K562 (cell line): ENCODE data around the gene WDR91. TPM values are rescaled to one million over a fixed set of nuclear protein-coding genes. Genes with fewer than 3 reads are reported as not detected.
A peak's percentile ranks its signal among the peaks of the same experiment; 100 is the strongest.

Source experiments
- CHD1 ChIP-seq: fragments of 200-600 bp; sonication (generic); IDR thresholded peaks from one replicate; pipeline ENCODE4 v1.6.1; 2012; ENCODE audit warnings: mild to moderate bottlenecking, moderate library complexity, low read length, inconsistent platforms
- CTBP1 ChIP-seq: fragments of 450-650 bp; IDR thresholded peaks from 2 replicates; pipeline ENCODE4 v1.6.1; 2016; ENCODE audit warnings: borderline replicate concordance
- ELF4 ChIP-seq: fragments of 450-650 bp; formaldehyde crosslinking; IDR thresholded peaks from 2 replicates; pipeline ENCODE4 v1.4.0; 2022; ENCODE audit warnings: missing genetic modification characterization
- FOXJ2 ChIP-seq: fragments of 200-800 bp; sonication (Bioruptor generic); IDR thresholded peaks from 2 replicates; pipeline ENCODE4 v1.6.1; 2016; ENCODE audit warnings: missing genetic modification characterization, missing compliant biosample characterization
- GABPA ChIP-seq: fragments of 200-800 bp; sonication (Bioruptor generic); conservative IDR thresholded peaks from 2 replicates; pipeline ENCODE4 v1.6.1; 2016; ENCODE audit warnings: low read depth, missing genetic modification characterization, missing compliant biosample characterization
- HSF4 ChIP-seq: fragments of 250-450 bp; sonication (Bioruptor Pico); IDR thresholded peaks from 2 replicates; pipeline ENCODE4 v2.1.2; 2022; ENCODE audit warnings: mild to moderate bottlenecking, moderate library complexity, borderline replicate concordance
- KDM1A ChIP-seq, 2 experiments: fragments of 450-650 bp; IDR thresholded peaks; 2 replicates each; pipeline ENCODE4 v1.6.1; 2016; ENCODE audit warnings: mild to moderate bottlenecking in 2 of 2
- KLF1 ChIP-seq: fragments of 450-650 bp; IDR thresholded peaks from 2 replicates; pipeline ENCODE4 v1.6.1; 2016; ENCODE audit warnings: missing genetic modification characterization, missing compliant biosample characterization
- MBD1 ChIP-seq: fragments of 250-450 bp; sonication (Bioruptor Pico); IDR thresholded peaks from 2 replicates; pipeline ENCODE4 v1.8.0; 2022; ENCODE audit warnings: inconsistent platforms
- MTF1 ChIP-seq: fragments of 250-450 bp; sonication (Bioruptor Pico); IDR thresholded peaks from 2 replicates; pipeline ENCODE4 v1.9.0; 2021; ENCODE audit warnings: moderate library complexity, mild to moderate bottlenecking, inconsistent platforms, borderline replicate concordance
- NCOA1 ChIP-seq: fragments of 450-650 bp; IDR thresholded peaks from 2 replicates; pipeline ENCODE4 v1.6.1; 2016; ENCODE audit warnings: low read depth
- NFRKB ChIP-seq: fragments of 450-650 bp; IDR thresholded peaks from 2 replicates; pipeline ENCODE4 v1.6.1; 2016; ENCODE audit warnings: low read depth
- PML ChIP-seq: IDR thresholded peaks from 2 replicates; pipeline ENCODE4 v1.6.1; 2012; ENCODE audit warnings: low read length, inconsistent platforms
- POLR2AphosphoS5 ChIP-seq: IDR thresholded peaks from 2 replicates; pipeline ENCODE4 v1.6.1; 2011; ENCODE audit warnings: mild to moderate bottlenecking, low read depth, low read length, moderate library complexity; ENCODE audit not compliant: control insufficient read depth, insufficient read depth
- TAL1 ChIP-seq: fragments of 450-650 bp; IDR thresholded peaks from 2 replicates; pipeline ENCODE4 v1.6.1; 2016; ENCODE audit warnings: mild to moderate bottlenecking
- TARDBP ChIP-seq: fragments of 450-650 bp; IDR thresholded peaks from 2 replicates; pipeline ENCODE4 v1.6.1; 2016
- TBL1XR1 ChIP-seq, 2 experiments: IDR thresholded peaks; 2 replicates each; pipeline ENCODE4 v1.6.1; 2012; ENCODE audit warnings: improper control_type of control experiment in 2 of 2, low read length in 2 of 2, mild to moderate bottlenecking in 1 of 2
- TOE1 ChIP-seq, 2 experiments: fragments of 450-650 bp in 1 of 2; sonication (generic) in 1 of 2; formaldehyde crosslinking in 1 of 2; IDR thresholded peaks; 2 replicates each; pipeline versions ENCODE4 v1.7.1 to v1.8.0; 2016 to 2022; ENCODE audit warnings: borderline replicate concordance in 2 of 2, mild to moderate bottlenecking in 2 of 2, antibody characterized with exemption in 1 of 2, inconsistent platforms in 1 of 2, low read depth in 1 of 2, missing genetic modification reagents in 1 of 2, moderate library complexity in 1 of 2
- ZBTB8A ChIP-seq: fragments of 450-650 bp; IDR thresholded peaks from 2 replicates; pipeline ENCODE4 v1.6.1; 2018; ENCODE audit warnings: mild to moderate bottlenecking, moderate library complexity; ENCODE audit not compliant: partially characterized antibody
- ZNF3 ChIP-seq: fragments of 250-450 bp; sonication (Bioruptor Pico); IDR thresholded peaks from 2 replicates; pipeline ENCODE4 v1.5.0; 2021; ENCODE audit warnings: mild to moderate bottlenecking, moderate library complexity
- ZNF324 ChIP-seq: fragments of 250-450 bp; sonication (Bioruptor Pico); IDR thresholded peaks from 2 replicates; pipeline ENCODE4 v1.4.0; 2020; ENCODE audit warnings: mild to moderate bottlenecking
- polyA plus RNA-seq, 8 experiments: library from polyadenylated mRNA; depleted of rRNA in 4 of 8; stranded (reverse) in 5 of 8; unstranded in 3 of 8; fragments of >200 nt; fragmentation: Nextera tagmentation in 2 of 8; fragmentation: Illumina TruSeq in 1 of 8; extraction: Ambion mirVana in 2 of 8; extraction: Trizol in 1 of 8; gene quantifications; 2 replicates each; pipeline versions ENCODE4 v1.2.1 to v1.2.3, GENCODE V29; 2011 to 2014; ENCODE audit warnings: inconsistent platforms in 1 of 8, missing spikeins in 1 of 8
- total RNA-seq, 7 experiments: library from RNA; depleted of rRNA in 6 of 7; stranded (reverse); fragments of >200 nt in 6 of 7; fragmentation: Illumina TruSeq in 2 of 7; extraction: Trizol in 2 of 7; gene quantifications; 2 replicates each; pipeline versions ENCODE4 v1.2.1 to v1.2.3, GENCODE V29; 2011 to 2021; ENCODE audit warnings: low replicate concordance in 1 of 7
- TF ChIP-seq, protein P1 (sequence below): fragments of 450-650 bp; IDR thresholded peaks from 2 replicates; pipeline ENCODE4 v1.6.1; 2016; ENCODE audit warnings: low read depth, mild to moderate bottlenecking, moderate library complexity
- TF ChIP-seq, protein P2 (sequence below): fragments of 200-800 bp; sonication (Bioruptor generic); IDR thresholded peaks from 2 replicates; pipeline ENCODE4 v1.6.1; 2017; ENCODE audit warnings: missing genetic modification characterization, missing compliant biosample characterization

Gene WDR91
- total and polyA plus RNA-seq, 9 of the 15 experiments (the other 6 are each of a cell fraction or from before 2014, with no cell fraction given), result 1.9 to 18.2 (median 9.8) TPM

GRCh38 chr7:135160098-135160857 is 51.0 kb downstream of the WDR91 start (continued):
- TF ChIP-seq ELF4 (CRISPR knock-in tag), result peak; percentile 80; the same call in 1 of the 2 replicates
- TF ChIP-seq TOE1 (IDR thresholded peaks at IDR 0.05; ENCODE audit: borderline replicate concordance), result 0 out of 2 replicates have a peak, but pooled peaks have one; percentile 17
- TF ChIP-seq TOE1 (CRISPR knock-in tag; IDR thresholded peaks at IDR 0.05; ENCODE audit: borderline replicate concordance, low read depth), result no peak
- no peak for TF ChIP-seq PML
- TF ChIP-seq MTF1 (CRISPR knock-in tag), result no peak
- peak; percentile 81; the same call in 1 of the 2 replicates for TF ChIP-seq FOXJ2
- no peak; the same call in 1 of the 2 replicates for TF ChIP-seq TAL1
- no peak for TF ChIP-seq KLF1 (tag)
- TF ChIP-seq NCOA1, result peak; percentile 32; the same call in 1 of the 2 replicates
- TF ChIP-seq CTBP1, result 0 out of 2 replicates have a peak, but pooled peaks have one; percentile 12
- TF ChIP-seq, protein P1, sequence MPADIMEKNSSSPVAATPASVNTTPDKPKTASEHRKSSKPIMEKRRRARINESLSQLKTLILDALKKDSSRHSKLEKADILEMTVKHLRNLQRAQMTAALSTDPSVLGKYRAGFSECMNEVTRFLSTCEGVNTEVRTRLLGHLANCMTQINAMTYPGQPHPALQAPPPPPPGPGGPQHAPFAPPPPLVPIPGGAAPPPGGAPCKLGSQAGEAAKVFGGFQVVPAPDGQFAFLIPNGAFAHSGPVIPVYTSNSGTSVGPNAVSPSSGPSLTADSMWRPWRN, result peak; percentile 43; the same call in 1 of the 2 replicates
- TF ChIP-seq, protein P2, sequence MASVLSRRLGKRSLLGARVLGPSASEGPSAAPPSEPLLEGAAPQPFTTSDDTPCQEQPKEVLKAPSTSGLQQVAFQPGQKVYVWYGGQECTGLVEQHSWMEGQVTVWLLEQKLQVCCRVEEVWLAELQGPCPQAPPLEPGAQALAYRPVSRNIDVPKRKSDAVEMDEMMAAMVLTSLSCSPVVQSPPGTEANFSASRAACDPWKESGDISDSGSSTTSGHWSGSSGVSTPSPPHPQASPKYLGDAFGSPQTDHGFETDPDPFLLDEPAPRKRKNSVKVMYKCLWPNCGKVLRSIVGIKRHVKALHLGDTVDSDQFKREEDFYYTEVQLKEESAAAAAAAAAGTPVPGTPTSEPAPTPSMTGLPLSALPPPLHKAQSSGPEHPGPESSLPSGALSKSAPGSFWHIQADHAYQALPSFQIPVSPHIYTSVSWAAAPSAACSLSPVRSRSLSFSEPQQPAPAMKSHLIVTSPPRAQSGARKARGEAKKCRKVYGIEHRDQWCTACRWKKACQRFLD (CRISPR knock-in tag), result peak; percentile 10; the same call in 1 of the 2 replicates
- no peak for TF ChIP-seq CHD1
- TF ChIP-seq NFRKB, result peak; percentile 86
- TF ChIP-seq TARDBP, result 0 out of 2 replicates have a peak, but pooled peaks have one; percentile 20
- TF ChIP-seq TBL1XR1 (IDR thresholded peaks at IDR 0.05; ENCODE audit: low read length in 2 of 2), result peak in 1 of 2 experiments; percentile 94; a peak in 2 of 4 replicates
- TF ChIP-seq KDM1A (IDR thresholded peaks at IDR 0.05), result peak; percentile 75 to 85
- 0 out of 2 replicates have a peak, but pooled peaks have one; percentile 48 for TF ChIP-seq ZNF3 (CRISPR knock-in tag)
- no peak for TF ChIP-seq HSF4 (CRISPR knock-in tag)
- TF ChIP-seq GABPA (tag), result peak; percentile 51
- TF ChIP-seq MBD1 (CRISPR knock-in tag), result peak; percentile 81; the same call in 1 of the 2 replicates
- TF ChIP-seq POLR2AphosphoS5, result 0 out of 2 replicates have a peak, but pooled peaks have one; percentile 31
- no peak for TF ChIP-seq ZNF324
- no peak for TF ChIP-seq ZBTB8A
